Measurements from ENCODE around the gene GLUD2.

The GLUD2 gene

DNA sequence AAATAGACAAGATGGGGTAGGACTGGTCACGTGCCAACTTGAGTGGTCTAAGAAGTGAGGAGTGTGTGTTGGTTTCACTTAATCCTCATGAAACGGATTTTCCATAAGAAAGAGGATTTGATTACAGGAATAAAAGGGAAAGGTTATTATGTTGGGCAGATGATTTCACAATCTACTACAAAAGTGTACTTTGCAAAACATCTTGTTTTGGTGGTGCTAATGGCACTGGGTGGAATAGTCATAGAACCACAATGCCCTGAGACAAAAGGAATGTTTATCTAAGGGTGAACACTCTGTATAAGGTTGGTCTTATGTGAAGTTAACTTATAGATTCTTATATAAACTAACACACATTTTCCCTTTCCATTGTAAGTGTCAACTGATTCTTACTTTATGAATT, 45.6 kb downstream of the GLUD2 start:
- Histone ChIP-seq H3K4me3 (ENCODE audit: low read depth in 1 of 2, low read length in 2 of 2) (no peak overlapping the region), H3K27ac (ENCODE audit: low read depth, low read length) (no peak overlapping the region), H3K36me3 (ENCODE audit: control insufficient read depth in 1 of 2, insufficient read depth in 2 of 2, low read length in 2 of 2) (no peaks in the 10 kb centered on the region), H3K4me1 (ENCODE audit: control insufficient read depth in 1 of 2, insufficient read depth in 2 of 2, low read length in 2 of 2) (no peaks in the 10 kb centered on the region), H3K27me3 (ENCODE audit: control insufficient read depth in 1 of 2, insufficient read depth in 2 of 2, low read length in 2 of 2) (no peaks in the 10 kb centered on the region), H3K9ac (ENCODE audit: low read depth in 1 of 2, low read length in 2 of 2) (no peak overlapping the region), H3K9me3 (ENCODE audit: control insufficient read depth in 1 of 2, low read length in 2 of 2) (no peaks in the 10 kb centered on the region)
